Endometrial microvascular endothelial cells (primary cell): ENCODE results near the gene TBC1D22A. TPM values are rescaled to one million over a fixed set of nuclear protein-coding genes. Genes with fewer than 3 reads are reported as not detected.
"Not testable (repeated sequence)": the region's sequence is repeated elsewhere in the genome, so short reads cannot be mapped to it uniquely, and the experiment has no call there.

Source experiments
- in situ Hi-C: cut with HindIII; loops from 2 replicates; pipeline ENCODE4 v1.10.0; 2017; ENCODE audit warnings: low sequenced_read_pairs, low pct_unique_long_range_greater_than_20kb; ENCODE audit errors: inconsistent ontology term
- total RNA-seq: library from RNA; depleted of rRNA; stranded (reverse); fragments of >200 nt; gene quantifications from one replicate; pipeline ENCODE4 v1.2.3, GENCODE V29; 2015; ENCODE audit errors: inconsistent ontology term

Gene TBC1D22A
- total RNA-seq, result 20.0 TPM

- in situ Hi-C loops, result no loop called here
Measured at GRCh38 chr22:46762238-46763050, at the start of gene TBC1D22A. Gene TBC1D22A (plus strand): TSS chr22:46762650. CDS start chr22:46762787, 137 bp downstream.

- in situ Hi-C loops, result no loop called here
Measured at GRCh38 chr22:46714550-46714949, 47.9 kb upstream of the TBC1D22A start.

GRCh38 chr22:46719921-46720320 lies 42.5 kb upstream of the TBC1D22A start:
- in situ Hi-C loops, result no loop called here

GRCh38 chr22:46721501-46722085 lies 40.9 kb upstream of the TBC1D22A start:
- in situ Hi-C loops, result no loop called here

- in situ Hi-C loops, result no loop called here
Measured at GRCh38 chr22:46723882-46724281, 38.6 kb upstream of the TBC1D22A start.

GRCh38 chr22:46725096-46725495 lies 37.4 kb upstream of the TBC1D22A start:
- in situ Hi-C loops, result no loop called here

GRCh38 chr22:46726066-46726985 lies 36.1 kb upstream of the TBC1D22A start:
- in situ Hi-C loops, result no loop called here

GRCh38 chr22:46726986-46727317 lies 35.5 kb upstream of the TBC1D22A start:
- in situ Hi-C loops, result no loop called here

- in situ Hi-C loops, result no loop called here
Measured at GRCh38 chr22:46727813-46728364, 34.6 kb upstream of the TBC1D22A start.

GRCh38 chr22:46728470-46728869 lies 34.0 kb upstream of the TBC1D22A start:
- in situ Hi-C loops, result no loop called here

- in situ Hi-C loops, result no loop called here
Measured at GRCh38 chr22:46730568-46731245, 31.7 kb upstream of the TBC1D22A start.

GRCh38 chr22:46731246-46732040 lies 31.0 kb upstream of the TBC1D22A start:
- in situ Hi-C loops, result no loop called here

- in situ Hi-C loops, result no loop called here
Measured at GRCh38 chr22:46732041-46732379, 30.4 kb upstream of the TBC1D22A start.

- in situ Hi-C loops, result no loop called here
Measured at GRCh38 chr22:46732513-46732912, 29.9 kb upstream of the TBC1D22A start.

- in situ Hi-C loops, result not testable (repeated sequence)
Measured at GRCh38 chr22:46734213-46734722, 28.2 kb upstream of the TBC1D22A start.

- in situ Hi-C loops, result no loop called here
Measured at GRCh38 chr22:46734830-46735453, 27.5 kb upstream of the TBC1D22A start.

GRCh38 chr22:46735747-46736608 lies 26.5 kb upstream of the TBC1D22A start:
- in situ Hi-C loops, result no loop called here
